H9 (cell line): ENCODE data around the gene PGBD5. TPM values are rescaled to one million over a fixed set of nuclear protein-coding genes. Genes with fewer than 3 reads are reported as not detected.

ENCODE experiments used
- DNase-seq: peaks from one replicate; pipeline ENCODE4 v3.0.0-alpha.2; 2017
- H2AFZ ChIP-seq: one replicate; pipeline ENCODE4 v1.6.1; 2013; ENCODE audit warnings: mild to moderate bottlenecking, low read length, control low read depth, moderate library complexity
- H2AK5ac ChIP-seq: 2 replicates; pipeline ENCODE4 v1.6.1; 2013; ENCODE audit warnings: low read length, control low read depth, mixed read lengths; ENCODE audit not compliant: insufficient read length
- H2BK120ac ChIP-seq: one replicate; pipeline ENCODE4 v1.6.1; 2013; ENCODE audit warnings: low read depth, mild to moderate bottlenecking, low read length, control low read depth, inconsistent platforms; ENCODE audit not compliant: poor library complexity, severe bottlenecking
- H2BK12ac ChIP-seq: 2 replicates; pipeline ENCODE4 v1.6.1; 2013; ENCODE audit warnings: low read length, control low read depth, mixed read lengths, low read depth; ENCODE audit not compliant: insufficient read length
- H2BK15ac ChIP-seq: 2 replicates; pipeline ENCODE4 v1.6.1; 2013; ENCODE audit warnings: low read depth, low read length, control low read depth
- H2BK20ac ChIP-seq: one replicate; pipeline ENCODE4 v1.6.1; 2013; ENCODE audit warnings: low read depth, mild to moderate bottlenecking, low read length, control low read depth, inconsistent platforms; ENCODE audit not compliant: poor library complexity, severe bottlenecking
- H2BK5ac ChIP-seq: 2 replicates; pipeline ENCODE4 v1.6.1; 2013; ENCODE audit warnings: low read length, control low read depth, mixed read lengths; ENCODE audit not compliant: insufficient read length
- H3K14ac ChIP-seq: 2 replicates; pipeline ENCODE4 v1.6.1; 2013; ENCODE audit warnings: low read length, control low read depth; ENCODE audit not compliant: insufficient read depth
- H3K18ac ChIP-seq: 2 replicates; pipeline ENCODE4 v1.6.1; 2013; ENCODE audit warnings: low read depth, mild to moderate bottlenecking, mixed read lengths, low read length, control low read depth; ENCODE audit not compliant: insufficient read length
- H3K23ac ChIP-seq: 2 replicates; pipeline ENCODE4 v1.6.1; 2013; ENCODE audit warnings: low read length, control low read depth, mixed read lengths, low read depth; ENCODE audit not compliant: insufficient read length
- H3K23me2 ChIP-seq: 2 replicates; pipeline ENCODE4 v1.6.1; 2013; ENCODE audit warnings: low read depth, mild to moderate bottlenecking, mixed read lengths, low read length, control low read depth; ENCODE audit not compliant: insufficient read length, poor library complexity, severe bottlenecking
- H3K27ac ChIP-seq: 2 replicates; pipeline ENCODE4 v1.5.1; 2013; ENCODE audit warnings: low read length, control low read depth, mixed read lengths, low read depth; ENCODE audit not compliant: insufficient read length
- H3K27me3 ChIP-seq: 2 replicates; pipeline ENCODE4 v1.6.1; 2013; ENCODE audit warnings: low read length, control low read depth, inconsistent platforms; ENCODE audit not compliant: insufficient read depth
- H3K4ac ChIP-seq: 2 replicates; pipeline ENCODE4 v1.6.1; 2013; ENCODE audit warnings: low read depth, mild to moderate bottlenecking, control low read depth, inconsistent platforms, low read length, moderate library complexity
- H3K4me1 ChIP-seq: 2 replicates; pipeline ENCODE4 v1.6.1; 2013; ENCODE audit warnings: low read length, control low read depth, inconsistent platforms; ENCODE audit not compliant: insufficient read depth
- H3K4me2 ChIP-seq: 2 replicates; pipeline ENCODE4 v1.6.1; 2013; ENCODE audit warnings: low read length, control low read depth, mixed read lengths; ENCODE audit not compliant: insufficient read length, insufficient read depth
- H3K56ac ChIP-seq: 2 replicates; pipeline ENCODE4 v1.6.1; 2013; ENCODE audit warnings: low read depth, mild to moderate bottlenecking, mixed read lengths, low read length, control low read depth; ENCODE audit not compliant: insufficient read length
- H3K79me1 ChIP-seq: 2 replicates; pipeline ENCODE4 v1.6.1; 2013; ENCODE audit warnings: low read depth, mild to moderate bottlenecking, moderate library complexity, low read length, control low read depth, inconsistent platforms; ENCODE audit not compliant: insufficient read depth, poor library complexity, severe bottlenecking
- H3K79me2 ChIP-seq: 2 replicates; pipeline ENCODE4 v1.6.1; 2013; ENCODE audit warnings: low read length, control low read depth, inconsistent platforms; ENCODE audit not compliant: insufficient read depth
- H3K9ac ChIP-seq: 2 replicates; pipeline ENCODE4 v1.6.1; 2013; ENCODE audit warnings: low read length, control low read depth, mixed read lengths; ENCODE audit not compliant: insufficient read length; ENCODE audit errors: extremely low read depth
- H3K9me3 ChIP-seq: one replicate; pipeline ENCODE4 v1.6.1; 2013; ENCODE audit warnings: low read depth, low read length, inconsistent platforms; ENCODE audit not compliant: control insufficient read depth
- H3T11ph ChIP-seq: one replicate; pipeline ENCODE4 v1.6.1; 2013; ENCODE audit warnings: mild to moderate bottlenecking, low read length, control low read depth, inconsistent platforms
- H4K20me1 ChIP-seq: one replicate; pipeline ENCODE4 v1.6.1; 2013; ENCODE audit not compliant: control insufficient read depth, insufficient read length, insufficient read depth
- H4K5ac ChIP-seq: 2 replicates; pipeline ENCODE4 v1.6.1; 2013; ENCODE audit warnings: low read depth, mild to moderate bottlenecking, mixed read lengths, low read length, control low read depth; ENCODE audit not compliant: insufficient read length
- H4K8ac ChIP-seq: replicated peaks from 2 replicates; pipeline ENCODE4 v1.6.1; 2013; ENCODE audit warnings: low read length, control low read depth, mixed read lengths, low read depth; ENCODE audit not compliant: insufficient read length
- H4K91ac ChIP-seq: 2 replicates; pipeline ENCODE4 v1.6.1; 2013; ENCODE audit warnings: low read depth, mild to moderate bottlenecking, moderate library complexity, mixed read lengths, low read length, control low read depth; ENCODE audit not compliant: insufficient read length
- H3K27ac Mint-ChIP-seq, 3 experiments: 2 replicates in 2 of 3; 3 replicates in 1 of 3; pipeline ENCODE4 v1.8.0; 2020 to 2021; ENCODE audit warnings: mixed read lengths in 3 of 3, mild to moderate bottlenecking in 1 of 3, moderate library complexity in 1 of 3
- H3K27me3 Mint-ChIP-seq: 2 replicates; pipeline ENCODE4 v1.8.0; 2021; ENCODE audit warnings: low read depth, mild to moderate bottlenecking, moderate library complexity, mixed read lengths
- H3K36me3 Mint-ChIP-seq, 3 experiments: 2 replicates in 2 of 3; 3 replicates in 1 of 3; pipeline ENCODE4 v1.8.0; 2020 to 2021; ENCODE audit warnings: low read depth in 3 of 3, mixed read lengths in 3 of 3; ENCODE audit not compliant: insufficient read depth in 1 of 3
- H3K4me1 Mint-ChIP-seq, 2 experiments: 2 replicates each; pipeline ENCODE4 v1.8.0; 2020; ENCODE audit warnings: mixed read lengths in 2 of 2
- H3K4me3 Mint-ChIP-seq, 2 experiments: 2 replicates in 1 of 2; 3 replicates in 1 of 2; pipeline ENCODE4 v1.8.0; 2020 to 2021; ENCODE audit warnings: mild to moderate bottlenecking in 2 of 2, mixed read lengths in 2 of 2, moderate library complexity in 1 of 2
- H3K9me3 Mint-ChIP-seq, 2 experiments: 2 replicates in 1 of 2; 3 replicates in 1 of 2; pipeline ENCODE4 v1.8.0; 2020; ENCODE audit warnings: mild to moderate bottlenecking in 2 of 2, mixed read lengths in 2 of 2, moderate library complexity in 1 of 2
- WGBS: extraction: QIAGEN DNeasy Blood & Tissue Kit; methylation state at CpG from one replicate; pipeline ENCODE4 v1.1.7; 2013; ENCODE audit warnings: missing lambda C conversion rate, low lambda C conversion rate, mixed read lengths; ENCODE audit not compliant: insufficient read length; ENCODE audit errors: extremely low coverage; 5-methylcytosine and 5-hydroxymethylcytosine counted together
- total RNA-seq: library from RNA; stranded (reverse); gene quantifications from 2 replicates; pipeline ENCODE4 v1.2.1, GENCODE V29; 2021
- TF ChIP-seq, protein P1 (sequence below): fragments of 200-600 bp; sonication (generic); conservative IDR thresholded peaks from 3 replicates; pipeline ENCODE4 v1.8.0; 2021; ENCODE audit warnings: antibody characterized with exemption, mild to moderate bottlenecking

PGBD5 gene
- total RNA-seq, 1 experiment from 2014 or later: 19.1 TPM

DNA sequence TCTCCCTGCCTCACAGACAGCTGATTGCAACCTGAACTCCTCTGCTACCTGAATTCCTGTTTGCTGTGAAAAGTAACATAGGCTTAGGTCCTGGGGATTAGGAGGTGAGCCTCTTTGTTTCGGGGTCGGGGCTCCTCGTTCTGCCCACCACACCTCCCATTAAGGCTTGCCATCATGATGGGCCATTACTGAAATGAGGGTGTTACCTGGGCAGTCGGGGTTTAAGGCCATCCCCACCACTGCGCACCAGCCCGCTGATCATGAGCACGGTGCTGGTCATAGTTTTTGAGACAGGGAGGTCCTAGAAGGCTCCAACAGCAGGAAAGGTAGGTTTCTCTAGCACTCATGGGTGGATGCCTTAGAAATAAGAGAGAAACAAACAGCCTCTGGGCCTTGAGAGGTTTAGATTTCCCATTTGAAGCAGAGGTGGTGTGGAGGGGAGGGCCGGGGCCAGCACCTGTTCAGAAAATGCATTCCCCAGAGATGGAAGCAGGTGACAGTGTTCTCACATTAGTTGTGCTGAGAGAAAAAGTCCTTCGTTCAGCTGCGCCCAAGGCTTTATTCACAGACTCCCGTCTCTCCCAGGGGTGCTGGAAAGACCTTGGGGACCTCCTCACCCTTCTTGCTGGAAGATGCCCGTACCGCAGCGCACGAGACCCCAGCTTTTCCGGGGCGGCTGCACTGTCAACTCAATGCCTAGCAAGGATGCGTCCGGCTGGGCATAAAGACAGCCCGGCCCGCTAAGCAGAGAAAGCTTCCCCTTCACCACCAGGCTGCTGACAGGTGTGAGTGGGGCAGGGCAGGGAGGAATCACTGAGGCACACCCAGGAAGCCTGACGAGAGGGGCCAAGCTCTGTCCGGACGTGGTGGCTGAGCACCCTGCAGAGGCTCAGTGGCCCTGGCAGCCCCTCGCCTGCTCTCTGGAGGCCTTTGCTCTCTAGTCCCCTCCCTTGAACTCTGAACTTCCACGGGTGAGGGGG, 125.5 kb downstream of the PGBD5 start:
- Mint-ChIP-seq H3K9me3 (no peaks in the 10 kb centered on the region), H3K27me3 (peaks cover 4% of the 10 kb centered on the region; the same call in 1 of the 2 replicates), H3K36me3 (peaks cover 0 to 2% (median 0%) of the 10 kb centered on the region in 3 experiments; a peak in 1 of 7 replicates), H3K27ac (no peak overlapping the region; a peak in 1 of 7 replicates), H3K4me3 (no peak overlapping the region), H3K4me1 (peaks cover under 1 to 3% of the 10 kb centered on the region in 2 experiments; a peak in 3 of 4 replicates)
- H3K79me1 ChIP-seq: no peaks in the 10 kb centered on the region
- no peak overlapping the region for H3K4me2 ChIP-seq
- no peaks in the 10 kb centered on the region for H3K79me2 ChIP-seq
- H3K27ac ChIP-seq: no peak overlapping the region
- H3K56ac ChIP-seq: no peak overlapping the region
- H4K91ac ChIP-seq: no peak overlapping the region
- no peaks in the 10 kb centered on the region for H4K20me1 ChIP-seq
- no peak for DNase-seq
- H2BK120ac ChIP-seq: no peak overlapping the region
- H2BK15ac ChIP-seq: no peak overlapping the region
- H3K18ac ChIP-seq: no peak overlapping the region
- H3K9ac ChIP-seq: no peak overlapping the region
- no peak overlapping the region for H4K8ac ChIP-seq
- H2BK20ac ChIP-seq: no peak overlapping the region
- H3K23me2 ChIP-seq: no peaks in the 10 kb centered on the region
- H3K27me3 ChIP-seq: no peaks in the 10 kb centered on the region
- no peaks in the 10 kb centered on the region for H3K9me3 ChIP-seq
- H3K4ac ChIP-seq: no peak overlapping the region
- H3K4me1 ChIP-seq: no peaks in the 10 kb centered on the region
- no peak overlapping the region for H4K5ac ChIP-seq
- H3T11ph ChIP-seq: no peak overlapping the region
- no peak overlapping the region for H2AK5ac ChIP-seq
- H3K23ac ChIP-seq: no peak overlapping the region
- TF ChIP-seq, protein P1, sequence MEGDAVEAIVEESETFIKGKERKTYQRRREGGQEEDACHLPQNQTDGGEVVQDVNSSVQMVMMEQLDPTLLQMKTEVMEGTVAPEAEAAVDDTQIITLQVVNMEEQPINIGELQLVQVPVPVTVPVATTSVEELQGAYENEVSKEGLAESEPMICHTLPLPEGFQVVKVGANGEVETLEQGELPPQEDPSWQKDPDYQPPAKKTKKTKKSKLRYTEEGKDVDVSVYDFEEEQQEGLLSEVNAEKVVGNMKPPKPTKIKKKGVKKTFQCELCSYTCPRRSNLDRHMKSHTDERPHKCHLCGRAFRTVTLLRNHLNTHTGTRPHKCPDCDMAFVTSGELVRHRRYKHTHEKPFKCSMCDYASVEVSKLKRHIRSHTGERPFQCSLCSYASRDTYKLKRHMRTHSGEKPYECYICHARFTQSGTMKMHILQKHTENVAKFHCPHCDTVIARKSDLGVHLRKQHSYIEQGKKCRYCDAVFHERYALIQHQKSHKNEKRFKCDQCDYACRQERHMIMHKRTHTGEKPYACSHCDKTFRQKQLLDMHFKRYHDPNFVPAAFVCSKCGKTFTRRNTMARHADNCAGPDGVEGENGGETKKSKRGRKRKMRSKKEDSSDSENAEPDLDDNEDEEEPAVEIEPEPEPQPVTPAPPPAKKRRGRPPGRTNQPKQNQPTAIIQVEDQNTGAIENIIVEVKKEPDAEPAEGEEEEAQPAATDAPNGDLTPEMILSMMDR: no peak
- no CpG with 5 or more reads among the region's 26 CpGs for WGBS
- no peak overlapping the region for H3K14ac ChIP-seq
- H2BK5ac ChIP-seq: no peak overlapping the region
- no peak overlapping the region for H2AFZ ChIP-seq
- no peak overlapping the region for H2BK12ac ChIP-seq
